ENCODE data around the gene DAZAP2. TPM values are rescaled to one million over a fixed set of nuclear protein-coding genes. Genes with fewer than 3 reads are reported as not detected.

DAZAP2 gene
- total and polyA plus RNA-seq, 9 of the 15 experiments (the other 6 are each of a cell fraction or from before 2014, with no cell fraction given) = 116 to 668 (median 227) TPM

DNA sequence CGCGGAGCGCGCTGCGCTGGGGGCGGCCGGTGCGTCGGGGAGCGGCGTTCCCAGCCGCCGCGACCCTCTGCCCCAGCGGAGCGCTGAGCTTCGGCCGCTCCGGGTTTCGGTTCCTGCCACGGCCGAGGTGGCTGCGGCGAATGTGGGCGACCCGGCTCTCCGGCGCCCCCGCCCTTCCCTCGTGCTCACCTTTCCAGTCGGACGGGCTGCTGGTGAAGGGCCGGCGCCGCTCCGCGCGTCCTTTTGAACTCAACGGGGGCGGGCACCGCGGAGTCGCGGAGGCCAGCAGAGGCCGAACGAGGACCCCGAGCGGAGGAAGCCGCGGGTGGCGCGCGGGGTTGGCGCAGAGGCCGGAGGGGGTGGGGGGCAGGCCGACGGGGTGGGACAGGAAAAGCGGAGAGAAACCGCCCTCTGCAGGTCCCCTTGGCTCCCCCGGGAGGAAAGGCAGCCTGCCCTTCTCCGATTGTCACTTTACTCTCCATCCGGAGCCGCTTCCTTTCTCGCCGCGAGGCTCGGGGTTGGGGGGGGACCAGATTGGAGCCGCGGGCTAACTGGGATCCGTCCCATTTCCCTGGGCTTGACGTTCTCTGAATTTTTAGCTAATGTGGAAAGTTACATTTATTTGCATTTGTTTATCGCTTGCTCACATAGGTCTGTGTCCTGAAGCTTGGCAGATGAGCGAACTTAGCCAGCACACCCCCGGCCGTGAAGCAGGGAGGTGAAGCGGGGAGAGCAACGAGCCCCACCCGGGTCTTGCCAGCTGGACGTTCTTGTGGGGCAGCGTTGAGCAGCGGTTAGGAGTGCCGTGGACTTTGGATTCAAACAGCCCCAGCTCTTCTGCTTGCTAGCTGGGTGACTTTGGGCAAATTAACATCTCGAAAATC lies 31.7 kb downstream of the DAZAP2 start, which contains the start of gene SMAGP (continued):
- TF ChIP-seq, protein P1, sequence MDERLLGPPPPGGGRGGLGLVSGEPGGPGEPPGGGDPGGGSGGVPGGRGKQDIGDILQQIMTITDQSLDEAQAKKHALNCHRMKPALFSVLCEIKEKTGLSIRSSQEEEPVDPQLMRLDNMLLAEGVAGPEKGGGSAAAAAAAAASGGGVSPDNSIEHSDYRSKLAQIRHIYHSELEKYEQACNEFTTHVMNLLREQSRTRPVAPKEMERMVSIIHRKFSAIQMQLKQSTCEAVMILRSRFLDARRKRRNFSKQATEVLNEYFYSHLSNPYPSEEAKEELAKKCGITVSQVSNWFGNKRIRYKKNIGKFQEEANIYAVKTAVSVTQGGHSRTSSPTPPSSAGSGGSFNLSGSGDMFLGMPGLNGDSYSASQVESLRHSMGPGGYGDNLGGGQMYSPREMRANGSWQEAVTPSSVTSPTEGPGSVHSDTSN (CRISPR knock-in tag; IDR thresholded peaks at IDR 0.05; ENCODE audit: low read depth) = no peak
- TF ChIP-seq, protein P1 (tag; conservative IDR thresholded peaks at IDR 0.05; ENCODE audit: low read depth) = no peak
- TF ChIP-seq ZFPM2 (CRISPR knock-in tag; IDR thresholded peaks at IDR 0.05) = no peak
- TF ChIP-seq ZNF24 (IDR thresholded peaks at IDR 0.05) = no peak
- TF ChIP-seq, protein P2, sequence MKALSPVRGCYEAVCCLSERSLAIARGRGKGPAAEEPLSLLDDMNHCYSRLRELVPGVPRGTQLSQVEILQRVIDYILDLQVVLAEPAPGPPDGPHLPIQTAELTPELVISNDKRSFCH (CRISPR knock-in tag; IDR thresholded peaks at IDR 0.05) = no peak
- TF ChIP-seq, protein P2 (tag; IDR thresholded peaks at IDR 0.05) = no peak
- no peak for TF ChIP-seq MEF2A (IDR thresholded peaks at IDR 0.05; ENCODE audit: control insufficient read depth, low read depth, low read length)
- no peak for TF ChIP-seq BMI1 (IDR thresholded peaks at IDR 0.05; ENCODE audit: low read length)
- no peak for TF ChIP-seq GTF2E2 (tag; IDR thresholded peaks at IDR 0.05)
- no peak for TF ChIP-seq ZNF121 (CRISPR knock-in tag; conservative IDR thresholded peaks at IDR 0.05)
- TF ChIP-seq SRSF9 (IDR thresholded peaks at IDR 0.05; ENCODE audit: borderline replicate concordance, low read depth, low read length) = no peak
- TF ChIP-seq ZNF140 (CRISPR knock-in tag; IDR thresholded peaks at IDR 0.05) = no peak
- peak; percentile 78 for TF ChIP-seq PCBP1 (IDR thresholded peaks at IDR 0.05; ENCODE audit: low read depth, low read length, poor library complexity, severe bottlenecking)
- TF ChIP-seq BHLHE40 (IDR thresholded peaks at IDR 0.05; ENCODE audit: low read length) = no peak
- no peak for TF ChIP-seq ILF3 (IDR thresholded peaks at IDR 0.05; ENCODE audit: borderline replicate concordance)
- TF ChIP-seq KAT8 (IDR thresholded peaks at IDR 0.05; ENCODE audit: low read depth) = no peak
- TF ChIP-seq ZNF444 (CRISPR knock-in tag; IDR thresholded peaks at IDR 0.05) = no peak
- no peak for TF ChIP-seq PHF21A (IDR thresholded peaks at IDR 0.05; ENCODE audit: borderline replicate concordance, low read depth)
- TF ChIP-seq, protein P3, sequence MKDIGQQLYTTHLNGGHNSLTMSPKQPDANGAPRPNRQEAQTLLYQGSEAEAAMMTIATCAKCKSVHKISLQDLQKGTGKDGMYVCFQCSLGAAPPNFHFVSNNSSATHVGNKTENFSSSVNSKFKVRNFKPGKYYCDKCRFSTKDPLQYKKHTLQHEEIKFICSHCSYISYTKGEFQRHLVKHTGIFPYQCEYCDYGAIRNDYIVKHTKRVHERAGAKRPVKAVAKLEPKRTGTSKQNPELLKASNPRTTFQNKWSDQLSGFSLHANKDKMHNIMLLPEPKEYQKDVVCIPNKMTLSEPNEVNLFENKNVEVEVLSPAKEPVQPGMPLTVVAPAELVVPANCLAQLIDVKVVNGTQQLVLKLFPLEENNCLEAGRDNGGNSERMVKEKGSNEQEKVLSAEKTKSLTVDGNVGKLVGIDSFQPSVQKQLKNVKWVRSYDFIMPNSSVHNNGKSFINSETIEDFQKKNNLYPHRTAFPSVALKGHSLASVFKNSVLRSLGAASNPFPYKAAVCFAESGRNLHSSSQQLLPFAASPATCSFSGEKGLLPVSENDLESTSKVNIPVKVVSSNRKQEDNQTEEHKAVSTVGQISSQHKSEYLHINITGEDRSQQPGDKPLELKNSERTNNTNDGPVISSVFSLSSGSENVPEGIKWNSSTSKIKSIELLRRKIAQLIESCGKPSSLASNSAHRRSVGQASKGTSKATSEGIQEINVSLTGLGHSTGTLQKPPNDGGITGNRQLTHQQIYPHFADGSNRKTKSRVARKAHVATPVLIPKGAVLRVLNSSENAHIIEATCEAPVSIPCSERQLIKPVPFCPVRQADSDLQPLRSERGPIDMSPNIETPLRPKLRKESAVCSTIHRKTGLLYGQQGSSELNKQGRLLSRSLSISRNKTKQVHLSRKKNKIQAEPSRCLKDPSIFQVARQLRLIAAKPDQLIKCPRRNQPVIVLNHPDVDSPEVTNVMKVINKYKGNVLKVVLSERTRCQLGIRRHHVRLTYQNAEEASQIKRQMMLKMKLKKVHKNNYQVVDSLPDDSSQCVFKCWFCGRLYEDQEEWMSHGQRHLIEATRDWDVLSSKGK (CRISPR knock-in tag; IDR thresholded peaks at IDR 0.05) = no peak
- no peak for TF ChIP-seq EHMT2 (IDR thresholded peaks at IDR 0.05)
- no peak for TF ChIP-seq MBD2 (IDR thresholded peaks at IDR 0.05; ENCODE audit: borderline replicate concordance, low read depth)
- TF ChIP-seq ZNF589 (CRISPR knock-in tag; IDR thresholded peaks at IDR 0.05; ENCODE audit: low read depth) = no peak
- TF ChIP-seq ARNT (IDR thresholded peaks at IDR 0.05) = no peak
- no peak for TF ChIP-seq IRF2 (CRISPR knock-in tag; IDR thresholded peaks at IDR 0.05)
- no peak for TF ChIP-seq FOXJ3 (CRISPR knock-in tag; IDR thresholded peaks at IDR 0.05)

Measured in K562 (cell line).